K562 (cell line): Measurements from ENCODE around the gene BTD. TPM values are rescaled to one million over a fixed set of nuclear protein-coding genes. Genes with fewer than 3 reads are reported as not detected.
A peak's percentile ranks its signal among the peaks of the same experiment; 100 is the strongest.

ENCODE experiments used
- ATAC-seq: fragments of 200-7000 bp; cut with Tn5 transposase; 3 replicates; pipeline ENCODE4 v1.9.1; 2020; ENCODE audit warnings: moderate library complexity
- BruUV-seq: library from RNA; stranded (reverse); fragments of 400-500 nt; replicated peaks from 2 replicates; lab custom pipeline; 2021; lab: Mats Ljungman, UMichigan
- CTCF ChIA-PET: fragments of 300-600 bp; formaldehyde crosslinking; extraction: SDS; loops from one replicate; lab custom pipeline; 2021; ENCODE audit warnings: low intra/inter-chr PET ratio; lab: Yijun Ruan, JAX
- POLR2A ChIA-PET: fragments of 300-600, 350-650 bp; sonication (Branson Sonifier 250); formaldehyde crosslinking; extraction: SDS; loops from one replicate; lab custom pipeline; 2021; ENCODE audit warnings: antibody characterized with exemption, inconsistent platforms; lab: Yijun Ruan, JAX
- DNase-seq, 4 experiments: peaks; one replicate each; pipeline versions ENCODE4 v3.0.0 to v3.0.0-alpha.2; 2011 to 2018; ENCODE audit warnings: low spot score in 3 of 4, mixed read lengths in 3 of 4; ENCODE audit errors: extremely low read depth in 1 of 4
- FAIRE-seq: peaks from 2 replicates; lab custom pipeline; 2011; peaks lifted over from hg19 to GRCh38; lab: Jason Lieb, UNC
- H2AFZ ChIP-seq: 2 replicates; pipeline ENCODE4 v1.6.0; 2011; ENCODE audit warnings: low read depth, low read length, control low read depth, inconsistent platforms
- H3K27ac ChIP-seq: fragments of 200-600 bp; 3 replicates; pipeline ENCODE4 v1.8.0; 2011; ENCODE audit warnings: low read depth, mild to moderate bottlenecking, control low read depth, inconsistent platforms, low read length, moderate library complexity, mixed read lengths; ENCODE audit errors: extremely low read depth
- H3K27me3 ChIP-seq, 2 experiments: fragments of 300-600 bp in 1 of 2; 2 replicates in 1 of 2; 3 replicates in 1 of 2; pipeline versions ENCODE4 v1.6.0 to v1.8.0; 2011; ENCODE audit warnings: inconsistent platforms in 2 of 2, low read length in 2 of 2, mild to moderate bottlenecking in 1 of 2, mixed read lengths in 1 of 2, moderate library complexity in 1 of 2; ENCODE audit not compliant: control insufficient read depth in 2 of 2, insufficient read depth in 2 of 2
- H3K36me3 ChIP-seq: fragments of 300-600 bp; 3 replicates; pipeline ENCODE4 v1.8.0; 2011; ENCODE audit warnings: mild to moderate bottlenecking, low read length, inconsistent platforms; ENCODE audit not compliant: control insufficient read depth, insufficient read depth
- H3K4me1 ChIP-seq, 2 experiments: fragments of 200-600 bp in 1 of 2; replicated peaks in 1 of 2; 2 replicates in 1 of 2; 3 replicates in 1 of 2; pipeline versions ENCODE4 v1.5.1 to v1.8.0; 2011; ENCODE audit warnings: inconsistent platforms in 2 of 2, low read length in 2 of 2, mild to moderate bottlenecking in 1 of 2, mixed read lengths in 1 of 2, moderate library complexity in 1 of 2; ENCODE audit not compliant: control insufficient read depth in 2 of 2, insufficient read depth in 2 of 2
- H3K4me2 ChIP-seq: 2 replicates; pipeline ENCODE4 v1.6.1; 2011; ENCODE audit warnings: low read length, control low read depth, inconsistent platforms, mixed read lengths; ENCODE audit not compliant: insufficient read depth
- H3K4me3 ChIP-seq: fragments of 200-600 bp; sonication (generic), shearing (Covaris generic); 2 replicates; pipeline ENCODE4 v1.5.1; 2016; ENCODE audit warnings: control low read depth, inconsistent platforms
- H3K79me2 ChIP-seq: fragments of 200-600 bp; 3 replicates; pipeline ENCODE4 v1.8.0; 2011; ENCODE audit warnings: low read length, inconsistent platforms; ENCODE audit not compliant: control insufficient read depth, insufficient read depth
- H3K9ac ChIP-seq, 2 experiments: 2 replicates each; pipeline versions ENCODE4 v1.6.0 to v1.6.1; 2011; ENCODE audit warnings: low read depth in 2 of 2, low read length in 2 of 2, control low read depth in 1 of 2, inconsistent platforms in 1 of 2, mild to moderate bottlenecking in 1 of 2, mixed read lengths in 1 of 2; ENCODE audit not compliant: insufficient read depth in 1 of 2
- H3K9me1 ChIP-seq: one replicate; pipeline ENCODE4 v1.6.0; 2011; ENCODE audit warnings: inconsistent platforms, mild to moderate bottlenecking, low read length, moderate library complexity; ENCODE audit not compliant: control insufficient read depth, insufficient read depth
- H3K9me3 ChIP-seq: replicated peaks from 2 replicates; pipeline ENCODE4 v1.5.1; 2011; ENCODE audit warnings: low read depth, low read length, inconsistent platforms; ENCODE audit not compliant: control insufficient read depth, insufficient read depth
- H4K20me1 ChIP-seq: replicated peaks from 2 replicates; pipeline ENCODE4 v1.6.1; 2011; ENCODE audit warnings: low read length, inconsistent platforms, mixed read lengths; ENCODE audit not compliant: control insufficient read depth, insufficient read depth
- CBX3 ChIP-seq, 2 experiments: IDR thresholded peaks; 1 replicate in 1 of 2; 2 replicates in 1 of 2; pipeline ENCODE4 v1.6.1; 2012; ENCODE audit warnings: inconsistent platforms in 2 of 2, low read length in 2 of 2, borderline replicate concordance in 1 of 2, control low read depth in 1 of 2
- DPF2 ChIP-seq: fragments of 450-650 bp; IDR thresholded peaks from 2 replicates; pipeline ENCODE4 v1.6.1; 2016
- EHMT2 ChIP-seq: fragments of 450-650 bp; IDR thresholded peaks from 2 replicates; pipeline ENCODE4 v1.6.1; 2018; ENCODE audit warnings: antibody characterized with exemption
- KLF16 ChIP-seq: IDR thresholded peaks from 2 replicates; pipeline ENCODE4 v1.6.1; 2016; ENCODE audit warnings: antibody characterized with exemption
- RNF2 ChIP-seq: sonication (generic); IDR thresholded peaks from 2 replicates; pipeline ENCODE4 v1.6.1; 2016
- SMAD4 ChIP-seq: fragments of 250-450 bp; sonication (Bioruptor Pico); conservative IDR thresholded peaks from 2 replicates; pipeline ENCODE4 v1.8.0; 2021; ENCODE audit warnings: inconsistent platforms, mild to moderate bottlenecking, moderate library complexity
- SRSF1 ChIP-seq: fragments of 200-400 bp; formaldehyde crosslinking; IDR thresholded peaks from 2 replicates; pipeline ENCODE4 v1.6.1; 2017; ENCODE audit warnings: mild to moderate bottlenecking, low read depth, low read length, moderate library complexity
- ZNF12 ChIP-seq: sonication (generic); formaldehyde crosslinking; IDR thresholded peaks from 2 replicates; pipeline ENCODE4 v1.4.0; 2020; ENCODE audit warnings: mild to moderate bottlenecking, missing genetic modification reagents
- ZNF143 ChIP-seq: sonication (generic); formaldehyde crosslinking; IDR thresholded peaks from 2 replicates; pipeline ENCODE4 v1.9.0; 2022; ENCODE audit warnings: mild to moderate bottlenecking, missing genetic modification reagents
- ZNF778 ChIP-seq: fragments of 450-650 bp; formaldehyde crosslinking; IDR thresholded peaks from 2 replicates; pipeline ENCODE4 v1.4.0; 2020; ENCODE audit warnings: mild to moderate bottlenecking, moderate library complexity
- WGBS: fragments of 100-300 bp; shearing (Covaris generic); methylation state at CpG from one replicate; pipeline ENCODE4 v1.1.6; 2016; ENCODE audit warnings: low coverage, mixed read lengths; ENCODE audit not compliant: insufficient coverage; ENCODE audit errors: missing lambda C conversion rate; 5-methylcytosine and 5-hydroxymethylcytosine counted together
- in situ Hi-C: fragments of 300-500 bp; cut with MboI; formaldehyde crosslinking; loops from 4 replicates; pipeline ENCODE4 v1.15.0; 2018; ENCODE audit warnings: inconsistent platforms, mixed read lengths
- intact Hi-C: fragments of 100-400 bp; cut with micrococcal nuclease; formaldehyde crosslinking; loops from 2 replicates; pipeline ENCODE4 v1.14.2; 2022
- polyA plus RNA-seq, 8 experiments: library from polyadenylated mRNA; depleted of rRNA in 4 of 8; stranded (reverse) in 5 of 8; unstranded in 3 of 8; fragments of >200 nt; fragmentation: Nextera tagmentation in 2 of 8; fragmentation: Illumina TruSeq in 1 of 8; extraction: Ambion mirVana in 2 of 8; extraction: Trizol in 1 of 8; gene quantifications; 2 replicates each; pipeline versions ENCODE4 v1.2.1 to v1.2.3, GENCODE V29; 2011 to 2014; ENCODE audit warnings: inconsistent platforms in 1 of 8, missing spikeins in 1 of 8
- total RNA-seq, 7 experiments: library from RNA; depleted of rRNA in 6 of 7; stranded (reverse); fragments of >200 nt in 6 of 7; fragmentation: Illumina TruSeq in 2 of 7; extraction: Trizol in 2 of 7; gene quantifications; 2 replicates each; pipeline versions ENCODE4 v1.2.1 to v1.2.3, GENCODE V29; 2011 to 2021; ENCODE audit warnings: low replicate concordance in 1 of 7
- TF ChIP-seq, protein P1 (sequence below): fragments of 450-650 bp; IDR thresholded peaks from 2 replicates; pipeline ENCODE4 v1.6.1; 2017; ENCODE audit warnings: antibody characterized with exemption, mild to moderate bottlenecking
- TF ChIP-seq, protein P2 (sequence below): IDR thresholded peaks from 2 replicates; pipeline ENCODE4 v1.6.1; 2012; ENCODE audit warnings: low read depth, low read length, improper control_type of control experiment, borderline replicate concordance
- TF ChIP-seq, protein P3 (sequence below): fragments of 450-650 bp; IDR thresholded peaks from 2 replicates; pipeline ENCODE4 v1.6.1; 2016; ENCODE audit warnings: mild to moderate bottlenecking

The BTD gene
- total and polyA plus RNA-seq, 9 of the 15 experiments (the other 6 are each of a cell fraction or from before 2014, with no cell fraction given) = 6.6 to 26.2 (median 10.6) TPM

DNA sequence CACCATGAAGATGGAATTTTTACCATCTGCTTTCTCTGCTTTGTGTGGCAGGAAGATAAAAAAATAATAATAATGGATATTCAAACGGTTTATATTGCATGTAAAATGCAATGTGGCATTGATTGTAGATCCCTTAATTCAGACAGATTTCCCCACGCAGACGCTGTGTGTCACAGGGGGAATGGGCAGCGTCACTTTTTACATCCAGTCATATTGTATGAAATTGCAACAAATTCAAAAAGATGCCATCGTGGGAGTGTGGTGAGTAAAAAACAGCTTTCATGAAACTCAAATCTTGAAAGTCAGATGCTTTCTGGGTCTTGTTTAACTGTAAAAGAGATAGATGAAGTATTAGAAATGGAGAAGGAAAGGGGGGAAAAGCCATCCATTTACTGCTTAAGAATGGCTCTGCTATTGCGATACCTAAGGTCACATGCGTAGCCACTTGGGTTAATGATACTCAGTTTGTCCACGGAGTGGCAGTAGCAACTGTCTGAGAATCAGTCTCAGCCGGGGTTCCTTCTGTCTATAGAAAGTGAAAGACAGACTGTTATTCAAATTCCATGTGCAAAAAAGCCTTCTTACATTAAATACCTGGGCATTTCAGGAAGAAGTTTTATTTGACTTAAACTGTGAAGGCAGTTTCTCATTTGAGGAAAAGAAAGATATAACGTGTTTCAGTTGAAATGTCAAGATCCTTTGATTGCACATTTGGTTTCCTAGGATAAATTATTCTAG is 28.5 kb downstream of the BTD start:
- peaks cover 3 to 12% of the 10 kb centered on the region in 2 experiments; a peak in 3 of 5 replicates for H3K4me1 ChIP-seq
- no peaks in the 10 kb centered on the region for H3K9me1 ChIP-seq
- ChIA-PET CTCF (interaction anchor here (0.6 to 2.7 kb wide), 4 partner anchors 182 to 921 kb away, joined by 3 to 26 read pairs (median 5); no protein-coding TSS in a partner anchor), POLR2A (interaction anchor here (0.7 to 1.0 kb wide), 2 partner anchors 184 to 245 kb away, joined by 3 read pairs; no protein-coding TSS in a partner anchor)
- no peaks in the 10 kb centered on the region for H3K9me3 ChIP-seq
- in situ Hi-C loops = loop anchor here (10.0 to 25.0 kb wide), 2 partner anchors 615 to 907 kb away; no protein-coding TSS in a partner anchor
- H3K4me3 ChIP-seq = no peak overlapping the region
- no peak overlapping the region; a peak in 1 of 4 replicates for H3K9ac ChIP-seq
- no peak overlapping the region for H3K27ac ChIP-seq
- H3K79me2 ChIP-seq = no peaks in the 10 kb centered on the region
- no TSS peak for BruUV-seq
- no peaks in the 10 kb centered on the region for H4K20me1 ChIP-seq
- H3K4me2 ChIP-seq = peak overlapping the region; percentile 74
- DNase-seq = peak; percentile 72 to 86 (median 76)
- no peaks in the 10 kb centered on the region for H3K27me3 ChIP-seq
- 13% methylated on average over 10 of the region's 10 CpGs for WGBS
- intact Hi-C loops = loop anchor here (1.0 to 10.0 kb wide), 7 partner anchors 182 to 915 kb away; partner anchors contain the start of gene CAPN7
- H2AFZ ChIP-seq = peak overlapping the region; percentile 80
- peak; percentile 97 for FAIRE-seq
- H3K36me3 ChIP-seq = no peaks in the 10 kb centered on the region
- ATAC-seq = peak; percentile 99
- TF ChIP-seq, protein P1, sequence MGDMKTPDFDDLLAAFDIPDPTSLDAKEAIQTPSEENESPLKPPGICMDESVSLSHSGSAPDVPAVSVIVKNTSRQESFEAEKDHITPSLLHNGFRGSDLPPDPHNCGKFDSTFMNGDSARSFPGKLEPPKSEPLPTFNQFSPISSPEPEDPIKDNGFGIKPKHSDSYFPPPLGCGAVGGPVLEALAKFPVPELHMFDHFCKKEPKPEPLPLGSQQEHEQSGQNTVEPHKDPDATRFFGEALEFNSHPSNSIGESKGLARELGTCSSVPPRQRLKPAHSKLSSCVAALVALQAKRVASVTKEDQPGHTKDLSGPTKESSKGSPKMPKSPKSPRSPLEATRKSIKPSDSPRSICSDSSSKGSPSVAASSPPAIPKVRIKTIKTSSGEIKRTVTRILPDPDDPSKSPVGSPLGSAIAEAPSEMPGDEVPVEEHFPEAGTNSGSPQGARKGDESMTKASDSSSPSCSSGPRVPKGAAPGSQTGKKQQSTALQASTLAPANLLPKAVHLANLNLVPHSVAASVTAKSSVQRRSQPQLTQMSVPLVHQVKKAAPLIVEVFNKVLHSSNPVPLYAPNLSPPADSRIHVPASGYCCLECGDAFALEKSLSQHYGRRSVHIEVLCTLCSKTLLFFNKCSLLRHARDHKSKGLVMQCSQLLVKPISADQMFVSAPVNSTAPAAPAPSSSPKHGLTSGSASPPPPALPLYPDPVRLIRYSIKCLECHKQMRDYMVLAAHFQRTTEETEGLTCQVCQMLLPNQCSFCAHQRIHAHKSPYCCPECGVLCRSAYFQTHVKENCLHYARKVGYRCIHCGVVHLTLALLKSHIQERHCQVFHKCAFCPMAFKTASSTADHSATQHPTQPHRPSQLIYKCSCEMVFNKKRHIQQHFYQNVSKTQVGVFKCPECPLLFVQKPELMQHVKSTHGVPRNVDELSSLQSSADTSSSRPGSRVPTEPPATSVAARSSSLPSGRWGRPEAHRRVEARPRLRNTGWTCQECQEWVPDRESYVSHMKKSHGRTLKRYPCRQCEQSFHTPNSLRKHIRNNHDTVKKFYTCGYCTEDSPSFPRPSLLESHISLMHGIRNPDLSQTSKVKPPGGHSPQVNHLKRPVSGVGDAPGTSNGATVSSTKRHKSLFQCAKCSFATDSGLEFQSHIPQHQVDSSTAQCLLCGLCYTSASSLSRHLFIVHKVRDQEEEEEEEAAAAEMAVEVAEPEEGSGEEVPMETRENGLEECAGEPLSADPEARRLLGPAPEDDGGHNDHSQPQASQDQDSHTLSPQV = peak; percentile 29; the same call in 1 of the 2 replicates
- TF ChIP-seq RNF2 (no peak; the same call in 1 of the 2 replicates), ZNF143 (no peak), SRSF1 (no peak), KLF16 (peak; percentile 36; the same call in 1 of the 2 replicates), CBX3 (IDR thresholded peaks at IDR 0.05; ENCODE audit: borderline replicate concordance in 1 of 2, low read length in 2 of 2) (peak in 1 of 2 experiments; percentile 50; a peak in 1 of 3 replicates), EHMT2 (peak; percentile 29; the same call in 1 of the 2 replicates), ZNF778 (CRISPR knock-in tag) (no peak), DPF2 (no peak; the same call in 1 of the 2 replicates), SMAD4 (CRISPR knock-in tag) (0 out of 2 replicates have a peak, but pooled peaks have one; percentile 24), ZNF12 (CRISPR knock-in tag) (no peak)
- TF ChIP-seq, protein P2, sequence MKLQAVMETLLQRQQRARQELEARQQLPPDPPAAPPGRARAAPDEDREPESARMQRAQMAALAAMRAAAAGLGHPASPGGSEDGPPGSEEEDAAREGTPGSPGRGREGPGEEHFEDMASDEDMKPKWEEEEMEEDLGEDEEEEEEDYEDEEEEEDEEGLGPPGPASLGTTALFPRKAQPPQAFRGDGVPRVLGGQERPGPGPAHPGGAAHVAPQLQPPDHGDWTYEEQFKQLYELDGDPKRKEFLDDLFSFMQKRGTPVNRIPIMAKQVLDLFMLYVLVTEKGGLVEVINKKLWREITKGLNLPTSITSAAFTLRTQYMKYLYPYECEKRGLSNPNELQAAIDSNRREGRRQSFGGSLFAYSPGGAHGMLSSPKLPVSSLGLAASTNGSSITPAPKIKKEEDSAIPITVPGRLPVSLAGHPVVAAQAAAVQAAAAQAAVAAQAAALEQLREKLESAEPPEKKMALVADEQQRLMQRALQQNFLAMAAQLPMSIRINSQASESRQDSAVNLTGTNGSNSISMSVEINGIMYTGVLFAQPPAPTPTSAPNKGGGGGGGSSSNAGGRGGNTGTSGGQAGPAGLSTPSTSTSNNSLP = no peak; the same call in 1 of the 2 replicates
- TF ChIP-seq, protein P3, sequence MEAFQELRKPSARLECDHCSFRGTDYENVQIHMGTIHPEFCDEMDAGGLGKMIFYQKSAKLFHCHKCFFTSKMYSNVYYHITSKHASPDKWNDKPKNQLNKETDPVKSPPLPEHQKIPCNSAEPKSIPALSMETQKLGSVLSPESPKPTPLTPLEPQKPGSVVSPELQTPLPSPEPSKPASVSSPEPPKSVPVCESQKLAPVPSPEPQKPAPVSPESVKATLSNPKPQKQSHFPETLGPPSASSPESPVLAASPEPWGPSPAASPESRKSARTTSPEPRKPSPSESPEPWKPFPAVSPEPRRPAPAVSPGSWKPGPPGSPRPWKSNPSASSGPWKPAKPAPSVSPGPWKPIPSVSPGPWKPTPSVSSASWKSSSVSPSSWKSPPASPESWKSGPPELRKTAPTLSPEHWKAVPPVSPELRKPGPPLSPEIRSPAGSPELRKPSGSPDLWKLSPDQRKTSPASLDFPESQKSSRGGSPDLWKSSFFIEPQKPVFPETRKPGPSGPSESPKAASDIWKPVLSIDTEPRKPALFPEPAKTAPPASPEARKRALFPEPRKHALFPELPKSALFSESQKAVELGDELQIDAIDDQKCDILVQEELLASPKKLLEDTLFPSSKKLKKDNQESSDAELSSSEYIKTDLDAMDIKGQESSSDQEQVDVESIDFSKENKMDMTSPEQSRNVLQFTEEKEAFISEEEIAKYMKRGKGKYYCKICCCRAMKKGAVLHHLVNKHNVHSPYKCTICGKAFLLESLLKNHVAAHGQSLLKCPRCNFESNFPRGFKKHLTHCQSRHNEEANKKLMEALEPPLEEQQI = peak; percentile 22; the same call in 1 of the 2 replicates
